DMS79 treated with DMSO at 0.1 percent for 48 hours (cell line): ENCODE data around the gene SPTY2D1.

ENCODE experiments used
- DNase-seq: peaks from one replicate; lab custom pipeline; 2025; lab: John Stamatoyannopoulos, UW

SPTY2D1 gene

GRCh38 chr11:18564149-18564548 lies 70.0 kb downstream of the SPTY2D1 start:
- DNase-seq = no peak

DNA sequence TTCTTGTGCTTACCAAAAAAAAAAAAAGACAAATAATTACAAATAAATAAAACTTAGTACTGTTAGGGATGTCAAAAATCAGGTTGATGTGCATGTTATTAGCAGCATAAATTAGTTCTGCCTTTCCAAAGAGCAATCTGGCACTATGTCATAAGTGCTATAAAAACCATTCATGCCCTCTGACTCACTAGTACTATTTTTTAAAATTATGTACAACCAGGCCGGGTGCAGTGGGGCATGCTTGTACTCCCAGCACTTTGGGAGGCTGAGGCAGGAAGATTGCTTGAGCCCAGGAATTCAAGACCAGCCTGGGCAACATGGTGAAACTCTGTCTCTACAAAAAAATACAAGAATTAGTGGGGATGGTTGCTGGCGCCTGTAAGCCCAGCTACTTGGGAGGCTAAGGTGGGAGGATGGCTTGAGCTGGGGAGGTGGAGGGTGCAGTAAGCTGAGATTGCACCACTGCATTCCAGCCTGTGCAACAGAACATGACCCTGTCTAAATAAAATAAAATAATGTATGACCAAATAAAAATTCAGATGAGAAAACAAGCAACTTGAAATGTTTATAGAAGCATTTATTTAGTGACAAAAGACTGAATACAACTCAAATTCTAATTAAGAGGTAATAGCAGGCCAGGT lies 70.9 kb downstream of the SPTY2D1 start:
- DNase-seq = no peak
